ENCODE results near the gene UBE2L5. TPM values are rescaled to one million over a fixed set of nuclear protein-coding genes. Genes with fewer than 3 reads are reported as not detected.

Gene UBE2L5
- total and polyA plus RNA-seq, 2 of the 4 experiments (the other 2 are of a cell fraction) = 0.18 TPM; not detected in 1

- intact Hi-C loops (cut with micrococcal nuclease) (no loop called here), in situ Hi-C loops (cut with MboI; ENCODE audit: low sequenced_read_pairs) (loop anchor here (25.0 kb wide), 1 partner anchor 339 kb away; no protein-coding TSS in a partner anchor), dilution Hi-C loops (cut with HindIII; ENCODE audit: low sequenced_read_pairs, unreplicated experiment) (no loop called here)
- no peak overlapping the region for H2BK5ac ChIP-seq (ENCODE audit: low read depth, low read length, poor library complexity, severe bottlenecking)
- ChIA-PET POLR2A (ENCODE audit: unreplicated experiment) (no interaction called here), CTCF (no interaction called here)
- no peak overlapping the region for H4K91ac ChIP-seq (ENCODE audit: insufficient read depth, low read depth, low read length)
- DNase-seq (no peak), ATAC-seq (ENCODE audit: low read depth) (no peak)
- H3K23ac ChIP-seq (ENCODE audit: low read depth, low read length) = no peak overlapping the region
- H3K18ac ChIP-seq (ENCODE audit: low read depth, low read length) = no peak overlapping the region
- H2BK15ac ChIP-seq (ENCODE audit: low read depth, low read length) = no peak overlapping the region
- H2AK5ac ChIP-seq (ENCODE audit: low read depth, low read length) = no peak overlapping the region
- no peaks in the 10 kb centered on the region for H3K4me1 ChIP-seq (ENCODE audit: control insufficient read depth, insufficient read depth, low read length)
- H4K5ac ChIP-seq (ENCODE audit: low read depth, low read length) = no peak overlapping the region
- no peak overlapping the region for H2AFZ ChIP-seq (replicated peaks; ENCODE audit: low read length, poor library complexity)
- no peak overlapping the region for H2BK120ac ChIP-seq (ENCODE audit: low read depth, low read length)
- H2AK9ac ChIP-seq (replicated peaks; ENCODE audit: low read depth, low read length, poor library complexity) = no peak overlapping the region
- H3K27ac ChIP-seq (ENCODE audit: insufficient read depth, low read length) = no peak overlapping the region
- no peaks in the 10 kb centered on the region for H4K20me1 ChIP-seq (ENCODE audit: insufficient read depth, low read length)
- H3K9ac ChIP-seq (ENCODE audit: low read depth, low read length) = no peak overlapping the region
- H3K4ac ChIP-seq (ENCODE audit: low read depth, low read length) = no peak overlapping the region
- H3K4me3 ChIP-seq (ENCODE audit: insufficient read depth, low read depth, low read length) = no peak overlapping the region
- H3K56ac ChIP-seq (ENCODE audit: extremely low read depth, insufficient read depth, low read length) = no peak overlapping the region
- no peak overlapping the region for H3K14ac ChIP-seq (replicated peaks; ENCODE audit: low read depth, low read length)
- no peak overlapping the region for H3K4me2 ChIP-seq (ENCODE audit: low read depth, low read length)
- H2BK20ac ChIP-seq (ENCODE audit: low read depth, low read length) = no peak overlapping the region
- H3K79me1 ChIP-seq (ENCODE audit: low read depth in 1 of 2, low read length in 2 of 2) = no peaks in the 10 kb centered on the region
- TF ChIP-seq MAZ (IDR thresholded peaks at IDR 0.05; ENCODE audit: borderline replicate concordance, low read depth, low read length) = no peak
- TF ChIP-seq POLR2A (IDR thresholded peaks at IDR 0.05; ENCODE audit: low read depth, low read length) = no peak
- no peak for TF ChIP-seq FOS (IDR thresholded peaks at IDR 0.05; ENCODE audit: low read depth, low read length)
- no peak for TF ChIP-seq RCOR1 (IDR thresholded peaks at IDR 0.05; ENCODE audit: insufficient replicate concordance, low read length)
- no peak for TF ChIP-seq CEBPB (IDR thresholded peaks at IDR 0.05; ENCODE audit: low read depth, low read length)
- no peak for TF ChIP-seq CHD1 (IDR thresholded peaks at IDR 0.05; ENCODE audit: low read depth, low read length)
- no peak for TF ChIP-seq ELK1 (IDR thresholded peaks at IDR 0.05; ENCODE audit: borderline replicate concordance, low read depth, low read length)
- no peak for TF ChIP-seq MAFK (IDR thresholded peaks at IDR 0.05; ENCODE audit: low read depth, low read length)
- TF ChIP-seq RAD21 (IDR thresholded peaks at IDR 0.05; ENCODE audit: low read length) = no peak
- TF ChIP-seq BHLHE40 (IDR thresholded peaks at IDR 0.05; ENCODE audit: low read depth, low read length) = no peak
- no peak for TF ChIP-seq CTCF (conservative IDR thresholded peaks at IDR 0.05; ENCODE audit: low read depth, low read length)
- TF ChIP-seq SMC3 (IDR thresholded peaks at IDR 0.05; ENCODE audit: low read depth, low read length) = no peak
- TF ChIP-seq USF2 (IDR thresholded peaks at IDR 0.05; ENCODE audit: low read depth, low read length) = no peak
- TF ChIP-seq RFX5 (IDR thresholded peaks at IDR 0.05; ENCODE audit: low read depth, low read length) = no peak
- TF ChIP-seq NFE2L2 (IDR thresholded peaks at IDR 0.05; ENCODE audit: low read depth, low read length) = no peak
- TF ChIP-seq MXI1 (IDR thresholded peaks at IDR 0.05; ENCODE audit: borderline replicate concordance, low read depth, low read length) = no peak
- H4K8ac ChIP-seq (ENCODE audit: low read depth in 2 of 2, low read length in 2 of 2) = no peak overlapping the region
- no TSS peak for BruUV-seq (replicated peaks)
- H3K27me3 ChIP-seq (ENCODE audit: control insufficient read depth, insufficient read depth, low read length) = no peaks in the 10 kb centered on the region
- no peaks in the 10 kb centered on the region for H3K36me3 ChIP-seq (ENCODE audit: control insufficient read depth, insufficient read depth, low read length)
- H3K9me3 ChIP-seq (ENCODE audit: control insufficient read depth, insufficient read depth, low read length) = no peaks in the 10 kb centered on the region
- no CpG with 5 or more reads among the region's 1 CpG for WGBS, 2 experiments (ENCODE audit: extremely low coverage in 2 of 2, insufficient read length in 1 of 2)
- no peaks in the 10 kb centered on the region for H3K9me1 ChIP-seq (ENCODE audit: insufficient read depth, low read length)
Observed at GRCh38 chr13:30473675-30474074, 51.4 kb downstream of the UBE2L5 start.
